ENCODE measurements around the gene SOCS2.
A peak's percentile ranks its signal among the peaks of the same experiment; 100 is the strongest.

SOCS2 gene

GRCh38 chr12:93568091-93568490 is 4.4 kb upstream of the SOCS2 start:
- DNase-seq, result no peak

GRCh38 chr12:93569301-93569655 is 3.2 kb upstream of the SOCS2 start:
- DNase-seq, result no peak

GRCh38 chr12:93569656-93570551 is 2.6 kb upstream of the SOCS2 start:
- peak; percentile 82 for DNase-seq

- DNase-seq, result peak; percentile 92
Observed at GRCh38 chr12:93570552-93571364, 1.7 kb upstream of the SOCS2 start.

- DNase-seq, result peak; percentile 71
Observed at GRCh38 chr12:93571365-93571924, 1.0 kb upstream of the SOCS2 start.

- DNase-seq, result peak; percentile 49
Observed at GRCh38 chr12:93572712-93573551, 457 bp downstream of the SOCS2 start.

- peak; percentile 17 for DNase-seq
Observed at GRCh38 chr12:93573552-93574223, 1.2 kb downstream of the SOCS2 start.

- no peak for DNase-seq
Observed at GRCh38 chr12:93577222-93577621, 4.7 kb downstream of the SOCS2 start.

- DNase-seq, result no peak
Observed at GRCh38 chr12:93578221-93578620, 5.7 kb downstream of the SOCS2 start.

GRCh38 chr12:93580682-93581081 is 8.2 kb downstream of the SOCS2 start:
- DNase-seq, result no peak

GRCh38 chr12:93581370-93581769 is 8.9 kb downstream of the SOCS2 start:
- DNase-seq, result no peak

- no peak for DNase-seq
Observed at GRCh38 chr12:93582351-93582750, 9.9 kb downstream of the SOCS2 start.

GRCh38 chr12:93583627-93584392 is 11.3 kb downstream of the SOCS2 start:
- no peak for DNase-seq

GRCh38 chr12:93585247-93585646 is 12.8 kb downstream of the SOCS2 start:
- no peak for DNase-seq

GRCh38 chr12:93587611-93588010 is 15.1 kb downstream of the SOCS2 start:
- DNase-seq, result no peak

- no peak for DNase-seq
Observed at GRCh38 chr12:93589081-93589480, 16.6 kb downstream of the SOCS2 start.

GRCh38 chr12:93591137-93591868 is 18.8 kb downstream of the SOCS2 start:
- DNase-seq, result peak; percentile 37

- DNase-seq, result no peak
Observed at GRCh38 chr12:93592641-93593406, 20.3 kb downstream of the SOCS2 start.

- DNase-seq, result no peak
Observed at GRCh38 chr12:93593843-93594242, 21.4 kb downstream of the SOCS2 start.
